GM19099 (cell line): ENCODE data around the gene SPINDOC.

Experiments used
- POLR2A ChIP-seq: IDR thresholded peaks from 3 replicates; pipeline ENCODE4 v1.6.1; 2011; ENCODE audit warnings: low read depth; ENCODE audit not compliant: insufficient read length; ENCODE audit errors: extremely low read depth

The SPINDOC gene

GRCh38 chr11:63814383-63814736 is 1.1 kb downstream of the SPINDOC start:
- no peak for TF ChIP-seq POLR2A

GRCh38 chr11:63816166-63816565 is 2.9 kb downstream of the SPINDOC start:
- no peak for TF ChIP-seq POLR2A

- no peak for TF ChIP-seq POLR2A
Observed at GRCh38 chr11:63816732-63817131, 3.5 kb downstream of the SPINDOC start.

- TF ChIP-seq POLR2A: no peak
Observed at GRCh38 chr11:63817758-63818498, 4.7 kb downstream of the SPINDOC start.

- no peak for TF ChIP-seq POLR2A
Observed at GRCh38 chr11:63818609-63819008, 5.4 kb downstream of the SPINDOC start.

- no peak for TF ChIP-seq POLR2A
Observed at GRCh38 chr11:63821411-63821810, 8.2 kb downstream of the SPINDOC start.

GRCh38 chr11:63826471-63827190 is 13.4 kb downstream of the SPINDOC start:
- no peak for TF ChIP-seq POLR2A

- TF ChIP-seq POLR2A: no peak
Observed at GRCh38 chr11:63829823-63830489, 16.7 kb downstream of the SPINDOC start.

GRCh38 chr11:63831326-63831725 is 18.1 kb downstream of the SPINDOC start:
- no peak for TF ChIP-seq POLR2A

- no peak for TF ChIP-seq POLR2A
Observed at GRCh38 chr11:63832336-63832735, 19.1 kb downstream of the SPINDOC start.

GRCh38 chr11:63833048-63833447 is 19.8 kb downstream of the SPINDOC start:
- TF ChIP-seq POLR2A: no peak

- TF ChIP-seq POLR2A: no peak
Observed at GRCh38 chr11:63834535-63835157, 21.4 kb downstream of the SPINDOC start.

- TF ChIP-seq POLR2A: no peak
Observed at GRCh38 chr11:63835158-63835545, 21.9 kb downstream of the SPINDOC start.

- no peak for TF ChIP-seq POLR2A
Observed at GRCh38 chr11:63837027-63837688, 23.9 kb downstream of the SPINDOC start.

GRCh38 chr11:63837739-63838138 is 24.5 kb downstream of the SPINDOC start:
- no peak for TF ChIP-seq POLR2A
